ENCODE data around the gene SFT2D1.

SFT2D1 gene

DNA sequence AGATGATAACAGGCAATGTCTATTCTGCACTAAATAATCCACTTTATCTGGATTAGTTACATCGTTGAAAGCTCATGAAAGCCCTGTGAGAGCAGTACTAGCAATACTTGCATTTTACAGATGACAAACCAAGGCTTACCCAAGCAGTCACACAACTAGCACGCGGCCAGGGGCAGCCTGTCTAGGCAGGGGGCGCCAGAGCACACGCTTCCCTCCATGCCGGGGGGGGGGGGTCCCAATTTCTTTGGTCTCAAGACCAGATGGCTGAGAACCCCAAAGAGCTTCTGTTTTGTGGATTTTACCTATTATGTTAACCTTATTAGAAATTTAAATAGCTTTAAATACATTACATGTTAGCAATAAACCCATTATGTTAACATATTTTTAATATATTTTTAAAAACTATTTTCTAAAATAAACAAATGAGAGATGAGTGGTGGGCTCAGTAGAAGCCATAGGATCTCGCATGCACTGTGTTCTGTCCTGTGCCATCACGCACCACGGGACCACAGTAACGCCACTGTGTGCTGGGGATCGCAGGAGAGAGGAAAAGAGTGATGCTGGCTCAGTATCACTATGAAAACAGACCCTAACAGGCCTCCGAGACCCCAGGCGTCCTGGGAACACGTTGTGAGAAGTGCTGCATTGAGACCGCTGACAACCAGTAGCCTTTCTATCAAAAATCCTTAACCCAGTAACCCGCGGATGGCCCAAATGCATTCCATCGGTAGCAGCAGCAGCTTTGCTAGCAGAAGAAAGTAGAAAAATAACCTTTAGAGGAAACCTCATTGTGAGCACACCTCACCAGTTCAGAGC is 28.9 kb downstream of the SFT2D1 start:
- TF ChIP-seq POLR2A (IDR thresholded peaks at IDR 0.05; ENCODE audit: low read depth, low read length) = no peak
- peak; percentile 39 for DNase-seq (ENCODE audit: insufficient read length, low spot score)
- no peak for FAIRE-seq

DNA sequence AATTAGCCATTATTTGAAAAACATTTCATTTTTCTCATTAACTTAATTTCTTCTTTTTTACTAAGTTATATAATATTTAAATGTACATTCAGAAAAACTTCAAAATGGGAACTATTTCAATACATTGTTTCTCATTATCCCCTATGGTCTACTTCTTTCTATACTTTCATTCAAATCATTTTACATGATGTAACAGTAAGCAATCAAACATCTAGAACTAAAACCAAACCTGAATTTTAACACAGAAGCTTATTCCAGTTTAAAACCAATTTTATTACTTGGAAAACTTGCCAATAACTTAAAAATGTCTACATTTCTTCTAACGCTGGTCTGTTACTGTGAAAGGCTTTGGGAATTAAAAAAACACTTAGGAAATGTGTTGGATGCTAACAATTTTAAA is 29.5 kb downstream of the SFT2D1 start:
- TF ChIP-seq POLR2A (IDR thresholded peaks at IDR 0.05; ENCODE audit: low read depth, low read length) = no peak
- FAIRE-seq (no peak), DNase-seq (ENCODE audit: insufficient read length, low spot score) (no peak)

GRCh38 chr6:166310634-166311033 is 31.7 kb downstream of the SFT2D1 start:
- no peak for FAIRE-seq
- TF ChIP-seq POLR2A (IDR thresholded peaks at IDR 0.05; ENCODE audit: low read depth, low read length) = no peak
- DNase-seq (ENCODE audit: insufficient read length, low spot score) = no peak

DNA sequence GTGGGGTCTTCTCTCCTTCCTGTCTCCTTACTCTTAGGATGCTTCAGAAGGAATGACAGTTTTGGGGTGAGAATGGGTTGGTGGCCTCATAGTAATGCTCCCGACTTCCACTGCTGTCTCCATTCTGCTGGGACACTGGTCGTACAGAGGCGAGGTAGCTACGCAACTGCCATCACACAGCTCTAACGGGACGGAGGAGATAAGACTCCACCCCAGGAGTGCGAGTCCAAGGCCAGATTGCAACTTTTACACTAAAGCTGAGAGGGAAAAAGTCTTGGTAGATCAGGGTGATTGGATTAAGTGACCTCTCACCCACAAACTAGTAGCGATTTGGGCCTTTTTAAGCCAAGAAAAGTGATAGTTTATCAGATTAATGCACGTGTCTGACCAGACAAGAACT is 32.4 kb downstream of the SFT2D1 start:
- no peak for DNase-seq (ENCODE audit: insufficient read length, low spot score)
- no peak for TF ChIP-seq POLR2A (IDR thresholded peaks at IDR 0.05; ENCODE audit: low read depth, low read length)
- FAIRE-seq = no peak

- no peak for DNase-seq (ENCODE audit: insufficient read length, low spot score)
- no peak for FAIRE-seq
- TF ChIP-seq POLR2A (IDR thresholded peaks at IDR 0.05; ENCODE audit: low read depth, low read length) = no peak
Measured at GRCh38 chr6:166308769-166309589, 33.4 kb downstream of the SFT2D1 start.

- no peak for TF ChIP-seq POLR2A (IDR thresholded peaks at IDR 0.05; ENCODE audit: low read depth, low read length)
- FAIRE-seq (no peak), DNase-seq (ENCODE audit: insufficient read length, low spot score) (no peak)
Measured at GRCh38 chr6:166308033-166308768, 34.1 kb downstream of the SFT2D1 start, which contains the start of gene PRR18. Gene PRR18 (minus strand): TSS chr6:166308392. CDS start chr6:166308142, 250 bp downstream.

- no peak for DNase-seq (ENCODE audit: insufficient read length, low spot score)
- no peak for FAIRE-seq
Measured at GRCh38 chr6:166307082-166308032, 35.0 kb downstream of the SFT2D1 start.

DNA sequence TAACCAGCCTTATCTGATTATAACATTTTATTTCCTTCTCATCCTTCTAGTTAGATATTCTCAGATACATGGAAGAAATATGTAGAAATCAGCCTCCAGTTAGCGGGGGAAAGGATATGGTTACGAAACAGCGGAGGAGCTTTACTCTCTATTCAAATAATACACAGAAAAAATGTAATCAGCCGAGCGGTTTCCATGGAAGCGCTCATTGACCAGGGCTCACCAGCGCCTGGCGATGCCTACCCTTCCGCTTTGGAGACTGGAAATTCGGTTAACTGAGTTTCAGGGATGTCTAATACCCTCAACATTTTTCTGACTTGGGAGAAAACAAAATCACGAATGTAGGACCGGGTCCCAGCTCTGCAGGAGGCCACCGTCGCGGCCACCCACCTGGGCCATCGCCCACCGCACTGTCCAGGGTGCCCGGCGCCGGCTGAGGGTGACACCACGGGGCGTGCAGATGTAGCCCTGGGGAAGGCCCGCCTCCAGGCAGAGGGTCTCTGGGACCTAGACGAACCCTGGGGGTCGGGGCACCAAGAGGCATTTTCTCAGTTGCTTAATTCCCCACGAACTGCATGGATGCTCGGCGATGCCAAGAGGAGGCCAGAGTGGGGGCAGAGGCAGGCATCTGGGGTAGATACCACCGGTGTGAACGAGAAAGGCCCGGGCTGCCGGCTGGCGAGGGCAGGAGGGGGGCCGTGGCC is 35.8 kb downstream of the SFT2D1 start:
- no peak for DNase-seq (ENCODE audit: insufficient read length, low spot score)
- no peak for TF ChIP-seq POLR2A (IDR thresholded peaks at IDR 0.05; ENCODE audit: low read depth, low read length)
- no peak for FAIRE-seq

More at GRCh38 chr6:166307082-166308032, 35.0 kb downstream of the SFT2D1 start:
- no peak for TF ChIP-seq POLR2A (IDR thresholded peaks at IDR 0.05; ENCODE audit: low read depth, low read length)

DNA sequence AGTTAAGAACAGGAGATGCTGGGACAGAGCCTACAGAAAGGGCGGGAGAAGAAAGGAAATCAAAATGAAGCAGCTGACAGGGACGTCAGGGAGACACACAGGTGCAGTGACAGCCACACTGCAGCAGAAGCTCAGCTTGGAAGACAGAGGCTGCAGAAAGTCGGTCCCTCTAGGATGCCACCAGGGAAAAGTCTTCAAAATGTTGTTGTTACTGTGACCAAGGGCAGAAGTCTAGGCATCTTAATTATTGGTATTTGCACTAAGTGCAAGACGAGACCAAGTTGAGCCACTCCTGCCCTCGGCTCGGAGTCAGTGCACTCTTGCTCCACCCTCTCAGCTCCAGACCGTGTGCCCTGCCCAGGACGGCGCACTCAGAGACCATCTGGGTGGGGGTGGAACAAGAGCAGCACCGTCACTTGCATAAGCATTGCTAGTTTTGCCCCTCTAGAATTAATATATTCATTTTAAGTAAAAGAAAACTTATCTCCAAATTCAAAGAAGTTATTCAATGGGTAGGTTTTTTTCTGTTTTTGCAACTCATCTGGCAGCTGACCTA is 36.7 kb downstream of the SFT2D1 start:
- DNase-seq (ENCODE audit: insufficient read length, low spot score) = no peak
- FAIRE-seq = no peak
- TF ChIP-seq POLR2A (IDR thresholded peaks at IDR 0.05; ENCODE audit: low read depth, low read length) = no peak

- no peak for DNase-seq (ENCODE audit: insufficient read length, low spot score)
- FAIRE-seq = no peak
- TF ChIP-seq POLR2A (IDR thresholded peaks at IDR 0.05; ENCODE audit: low read depth, low read length) = no peak
Measured at GRCh38 chr6:166304106-166304505, 38.2 kb downstream of the SFT2D1 start.

DNA sequence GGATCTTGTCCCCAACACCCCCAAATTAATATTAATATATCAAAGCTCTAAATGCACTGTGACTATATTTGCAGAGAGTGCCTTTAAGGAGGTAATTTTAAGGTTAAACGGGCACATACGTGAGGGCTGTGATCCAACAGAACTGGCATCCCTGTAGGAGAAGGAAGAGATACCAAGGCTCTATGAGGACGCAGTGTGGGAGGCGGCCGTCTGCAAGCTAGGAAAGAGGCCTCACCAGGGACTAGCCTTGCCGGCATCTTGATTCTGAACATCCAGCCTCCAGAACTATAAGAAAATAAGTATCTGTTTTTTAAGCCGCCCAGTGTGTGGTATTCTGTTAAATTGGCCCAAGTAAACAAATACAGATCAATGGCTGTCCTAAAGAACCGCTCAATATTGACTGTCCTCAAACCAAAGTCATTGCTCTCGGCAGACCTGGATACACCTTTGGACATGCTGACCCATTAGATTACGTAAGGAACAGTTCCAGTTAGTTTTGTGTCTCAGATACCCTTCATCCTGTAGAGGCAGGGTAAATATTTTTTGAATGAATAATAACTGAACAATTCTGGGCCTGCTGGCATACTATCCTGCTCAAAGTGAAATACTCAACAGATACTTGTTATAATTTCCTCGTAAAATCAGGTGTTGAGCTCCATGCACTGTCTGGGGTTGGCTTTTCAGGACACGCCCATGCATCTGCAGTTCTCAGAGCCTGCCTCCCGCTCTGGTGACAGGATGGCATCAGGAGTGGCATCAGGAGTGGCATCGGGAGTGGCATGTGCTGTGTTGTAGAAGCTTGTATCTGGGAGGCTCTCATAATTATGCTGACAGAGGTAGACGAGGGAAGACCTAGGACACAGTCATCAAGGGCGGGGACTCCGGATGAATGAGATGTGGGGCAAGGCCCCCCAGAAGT is 40.5 kb downstream of the SFT2D1 start:
- DNase-seq (ENCODE audit: insufficient read length, low spot score) = no peak
- no peak for FAIRE-seq
- TF ChIP-seq POLR2A (IDR thresholded peaks at IDR 0.05; ENCODE audit: low read depth, low read length) = no peak

Data from H54 (cell line).